ENCODE data around the gene KANSL1L.

KANSL1L gene

GRCh38 chr2:209998596-209998995 lies 172.6 kb downstream of the KANSL1L start:
- DNase-seq (ENCODE audit: low read depth) = no peak

- no peak for DNase-seq (ENCODE audit: low read depth)
Observed at GRCh38 chr2:209993968-209994367, 177.2 kb downstream of the KANSL1L start.

- no peak for DNase-seq (ENCODE audit: low read depth)
Observed at GRCh38 chr2:209990838-209991237, 180.4 kb downstream of the KANSL1L start.

GRCh38 chr2:209988010-209988409 lies 183.2 kb downstream of the KANSL1L start:
- no peak for DNase-seq (ENCODE audit: low read depth)

- DNase-seq (ENCODE audit: low read depth) = no peak
Observed at GRCh38 chr2:209986415-209986814, 184.8 kb downstream of the KANSL1L start.

- no peak for DNase-seq (ENCODE audit: low read depth)
Observed at GRCh38 chr2:209985874-209986273, 185.3 kb downstream of the KANSL1L start.

GRCh38 chr2:209984291-209984690 lies 186.9 kb downstream of the KANSL1L start:
- no peak for DNase-seq (ENCODE audit: low read depth)

- no peak for DNase-seq (ENCODE audit: low read depth)
Observed at GRCh38 chr2:209977386-209978239, 193.6 kb downstream of the KANSL1L start.

- DNase-seq (ENCODE audit: low read depth) = no peak
Observed at GRCh38 chr2:209976698-209977385, 194.4 kb downstream of the KANSL1L start.

GRCh38 chr2:209974576-209974975 lies 196.6 kb downstream of the KANSL1L start:
- no peak for DNase-seq (ENCODE audit: low read depth)

GRCh38 chr2:209973328-209973727 lies 197.9 kb downstream of the KANSL1L start:
- no peak for DNase-seq (ENCODE audit: low read depth)

Data from stimulated activated CD8-positive, alpha-beta memory T cell treated with anti-CD3 and anti-CD28 coated beads, Interleukin-15, amount 100 ng/mL, for 24 hours (primary cell).